Ovary (tissue), 3 donors: ENCODE data around the gene ACTN1.

ENCODE experiments used
- CTCF ChIP-seq, 3 donors: fragments of 450-650 bp in 2 of 3; fragments of 200-600 bp in 1 of 3; IDR thresholded peaks; one replicate each; pipeline versions ENCODE4 v1.5.1 to v1.8.0; 2016 to 2022; ENCODE audit warnings: antibody characterized with exemption in 3 of 3, mild to moderate bottlenecking in 1 of 3
- POLR2A ChIP-seq: fragments of 450-650 bp; IDR thresholded peaks from one replicate; pipeline ENCODE4 v1.6.1; 2017; ENCODE audit warnings: antibody characterized with exemption, mild to moderate bottlenecking, moderate library complexity
- donor health status: DM: no; HTN: no; CAD: no.

- TF ChIP-seq CTCF (IDR thresholded peaks at IDR 0.05): no peak
- no peak for TF ChIP-seq POLR2A
These were observed 53.7 kb downstream of the ACTN1 start for GRCh38 chr14:68925373-68925772.
